A549 (cell line): Measurements from ENCODE around the gene PBX1. TPM values are rescaled to one million over a fixed set of nuclear protein-coding genes. Genes with fewer than 3 reads are reported as not detected.
A peak's percentile ranks its signal among the peaks of the same experiment; 100 is the strongest.

Experiments used
- ATAC-seq, 2 experiments: fragments of 200-7000 bp in 1 of 2; fragments of >200 bp in 1 of 2; cut with Nextera tagmentation in 1 of 2; cut with Tn5 transposase in 1 of 2; 3 replicates each; pipeline versions ENCODE4 v1.8.0 to v1.9.1; 2018 to 2020; ENCODE audit warnings: mild to moderate bottlenecking in 1 of 2, moderate library complexity in 1 of 2
- CTCF ChIA-PET: fragments of 300-600 bp; sonication (Branson Sonifier 250); formaldehyde crosslinking; extraction: SDS; loops from one replicate; lab custom pipeline; 2021; ENCODE audit warnings: antibody characterized with exemption, inconsistent platforms; lab: Yijun Ruan, JAX
- POLR2A ChIA-PET: fragments of 350-600 bp; formaldehyde crosslinking; extraction: SDS; loops from one replicate; lab custom pipeline; 2021; ENCODE audit warnings: antibody characterized with exemption, inconsistent platforms; lab: Yijun Ruan, JAX
- DNase-seq, 2 experiments: peaks; one replicate each; pipeline versions ENCODE4 v3.0.0 to v3.0.0-alpha.2; 2011 to 2016; ENCODE audit warnings: low read depth in 1 of 2, low spot score in 1 of 2
- FAIRE-seq: peaks from 2 replicates; lab custom pipeline; 2011; peaks lifted over from hg19 to GRCh38; lab: Jason Lieb, UNC
- H3K27ac ChIP-seq, 2 experiments: fragments of >200 bp; sonication (Bioruptor Twin); formaldehyde crosslinking; 3 replicates each; pipeline ENCODE4 v1.5.1; 2016 to 2017
- H3K4me1 ChIP-seq: fragments of >200 bp; sonication (Bioruptor Twin); formaldehyde crosslinking; 3 replicates; pipeline ENCODE4 v1.6.1; 2016
- H3K4me2 ChIP-seq: fragments of >200 bp; sonication (Bioruptor Twin); formaldehyde crosslinking; 3 replicates; pipeline ENCODE4 v1.6.1; 2016
- H3K4me3 ChIP-seq: fragments of >200 bp; sonication (Bioruptor Twin); formaldehyde crosslinking; 3 replicates; pipeline ENCODE4 v1.5.1; 2016
- H3K9me3 ChIP-seq: fragments of >200 bp; sonication (Bioruptor Twin); formaldehyde crosslinking; 3 replicates; pipeline ENCODE4 v1.6.1; 2016
- CEBPB ChIP-seq, 2 experiments: fragments of >200 bp in 1 of 2; sonication (Bioruptor Twin) in 1 of 2; formaldehyde crosslinking in 1 of 2; IDR thresholded peaks; 2 replicates each; pipeline ENCODE4 v1.6.1; 2012 to 2016
- CHD2 ChIP-seq: fragments of 150-350 bp; IDR thresholded peaks from 2 replicates; pipeline ENCODE4 v1.6.1; 2014; ENCODE audit warnings: low read length; ENCODE audit not compliant: partially characterized antibody
- CHD4 ChIP-seq: fragments of 200-600 bp; sonication (generic); IDR thresholded peaks from 2 replicates; pipeline ENCODE4 v1.6.1; 2016; ENCODE audit warnings: antibody characterized with exemption, mild to moderate bottlenecking, borderline replicate concordance
- CTCF ChIP-seq: fragments of >200 bp; sonication (Bioruptor Twin); formaldehyde crosslinking; IDR thresholded peaks from 3 replicates; pipeline ENCODE4 v1.5.1; 2016
- EHMT2 ChIP-seq: fragments of 200-600 bp; sonication (generic); IDR thresholded peaks from 2 replicates; pipeline ENCODE4 v1.6.1; 2016; ENCODE audit warnings: antibody characterized with exemption, low read depth, mild to moderate bottlenecking, moderate library complexity
- EP300 ChIP-seq, 2 experiments: fragments of >200 bp; sonication (Bioruptor Twin); formaldehyde crosslinking; IDR thresholded peaks; 2 replicates in 1 of 2; 3 replicates in 1 of 2; pipeline ENCODE4 v1.6.1; 2016 to 2017
- FOSB ChIP-seq: fragments of 250-450 bp; sonication (Bioruptor Pico); IDR thresholded peaks from 2 replicates; pipeline ENCODE4 v1.5.0; 2020; ENCODE audit warnings: mild to moderate bottlenecking, moderate library complexity
- FOXS1 ChIP-seq: fragments of 250-450 bp; sonication (Bioruptor Pico); IDR thresholded peaks from 2 replicates; pipeline ENCODE4 v1.5.0; 2020; ENCODE audit warnings: mild to moderate bottlenecking, moderate library complexity
- GATA3 ChIP-seq: IDR thresholded peaks from 2 replicates; pipeline ENCODE4 v1.6.1; 2012; ENCODE audit warnings: borderline replicate concordance
- HOXB5 ChIP-seq: fragments of 250-450 bp; sonication (Bioruptor Pico); IDR thresholded peaks from 2 replicates; pipeline ENCODE4 v1.5.0; 2020; ENCODE audit warnings: mild to moderate bottlenecking, moderate library complexity
- MAFK ChIP-seq: fragments of 450-650 bp; IDR thresholded peaks from 2 replicates; pipeline ENCODE4 v1.6.1; 2014; ENCODE audit not compliant: partially characterized antibody
- NPAS2 ChIP-seq: fragments of 250-450 bp; sonication (Bioruptor Pico); IDR thresholded peaks from 2 replicates; pipeline ENCODE4 v1.8.0; 2022; ENCODE audit warnings: mild to moderate bottlenecking, moderate library complexity, borderline replicate concordance
- PHF8 ChIP-seq: fragments of 200-600 bp; sonication (generic); IDR thresholded peaks from 2 replicates; pipeline ENCODE4 v1.6.1; 2016; ENCODE audit warnings: low read depth, mild to moderate bottlenecking, antibody characterized with exemption, moderate library complexity, borderline replicate concordance
- POLR2A ChIP-seq: IDR thresholded peaks from 2 replicates; pipeline ENCODE4 v1.6.1; 2012; ENCODE audit warnings: mild to moderate bottlenecking, low read length
- RAD21 ChIP-seq, 2 experiments: fragments of >200 bp in 1 of 2; sonication (Bioruptor Twin) in 1 of 2; formaldehyde crosslinking in 1 of 2; IDR thresholded peaks in 1 of 2; conservative IDR thresholded peaks in 1 of 2; 2 replicates in 1 of 2; 3 replicates in 1 of 2; pipeline ENCODE4 v1.6.1; 2012 to 2018; ENCODE audit warnings: inconsistent platforms in 1 of 2
- RARB ChIP-seq: fragments of 250-450 bp; sonication (Bioruptor Pico); IDR thresholded peaks from 2 replicates; pipeline ENCODE4 v1.8.0; 2021; ENCODE audit warnings: mild to moderate bottlenecking, moderate library complexity
- RFX5 ChIP-seq: fragments of 450-650 bp; IDR thresholded peaks from 2 replicates; pipeline ENCODE4 v1.7.1; 2014; ENCODE audit warnings: antibody characterized with exemption, mild to moderate bottlenecking, moderate library complexity
- RNF2 ChIP-seq: fragments of 200-600 bp; sonication (generic); IDR thresholded peaks from 2 replicates; pipeline ENCODE4 v1.6.1; 2016; ENCODE audit warnings: low read depth, mild to moderate bottlenecking, antibody characterized with exemption, moderate library complexity, borderline replicate concordance
- SMC3 ChIP-seq: fragments of >200 bp; sonication (Bioruptor Twin); formaldehyde crosslinking; IDR thresholded peaks from 3 replicates; pipeline ENCODE4 v1.6.1; 2018; ENCODE audit warnings: inconsistent platforms
- TFCP2L1 ChIP-seq: fragments of 250-450 bp; sonication (Bioruptor Pico); IDR thresholded peaks from 2 replicates; pipeline ENCODE4 v1.5.0; 2021; ENCODE audit warnings: mild to moderate bottlenecking
- WGBS: methylation state at CpG from one replicate; pipeline ENCODE4 v1.1.6; 2017; ENCODE audit errors: missing lambda C conversion rate; 5-methylcytosine and 5-hydroxymethylcytosine counted together
- polyA plus RNA-seq, 4 experiments: library from polyadenylated mRNA; depleted of rRNA in 3 of 4; stranded (reverse); fragments of >200 nt; fragmentation: RNase III in 1 of 4; extraction: RNeasy Plus Mini Kit Qiagen cat#74134 plus additional on column Dnase treatment in 1 of 4; gene quantifications; 2 replicates in 3 of 4; 3 replicates in 1 of 4; pipeline ENCODE4 v1.2.3, GENCODE V29; 2011 to 2017
- TF ChIP-seq, protein P1 (sequence below): IDR thresholded peaks from 2 replicates; pipeline ENCODE4 v1.6.1; 2012

Gene PBX1
- polyA plus RNA-seq, 2 of the 4 experiments (the other 2 are of a cell fraction): 47.8 to 61.5 TPM

- Histone ChIP-seq H3K27ac (peak overlapping the region; percentile 43 to 67; a peak in 5 of 6 replicates), H3K4me2 (peak overlapping the region; percentile 33; the same call in 2 of the 3 replicates), H3K4me1 (peaks cover 48% of the 10 kb centered on the region), H3K9me3 (no peaks in the 10 kb centered on the region), H3K4me3 (no peak overlapping the region)
- DNase-seq (no peak), FAIRE-seq (no peak), ATAC-seq (no peak)
- CTCF ChIA-PET: interaction anchor here (1.0 to 1.2 kb wide), 2 partner anchors 44 to 158 kb away, joined by 3 to 4 read pairs; no protein-coding TSS in a partner anchor
- POLR2A ChIA-PET: no interaction called here
- 73% methylated on average over 8 of the region's 8 CpGs for WGBS
- no peak for TF ChIP-seq CHD2
- TF ChIP-seq TFCP2L1 (CRISPR knock-in tag): no peak
- TF ChIP-seq CHD4: no peak
- TF ChIP-seq POLR2A: no peak
Measured at GRCh38 chr1:164629971-164630370, 71.0 kb downstream of the PBX1 start.

GRCh38 chr1:164630626-164631396, 71.8 kb downstream of the PBX1 start:
- Histone ChIP-seq H3K4me1 (peaks cover 56% of the 10 kb centered on the region), H3K27ac (peak overlapping the region; percentile 43 to 67; a peak in 5 of 6 replicates), H3K4me3 (no peak overlapping the region), H3K9me3 (no peaks in the 10 kb centered on the region), H3K4me2 (peak overlapping the region; percentile 33)
- ChIA-PET POLR2A (no interaction called here), CTCF (interaction anchor here (0.6 to 1.2 kb wide), 4 partner anchors 44 to 157 kb away, joined by 3 to 4 read pairs (median 4); partner anchors contain the start of gene PBX1)
- DNase-seq (peak in 1 of 2 experiments; percentile 40), FAIRE-seq (peak; percentile 61), ATAC-seq (peak in 1 of 2 experiments; percentile 48; a peak in 3 of 6 replicates)
- WGBS: 20% methylated on average over 3 of the region's 3 CpGs
- no peak for TF ChIP-seq CTCF
- no peak for TF ChIP-seq FOSB
- TF ChIP-seq POLR2A: no peak
- TF ChIP-seq MAFK: peak; percentile 37
- TF ChIP-seq, protein P1, sequence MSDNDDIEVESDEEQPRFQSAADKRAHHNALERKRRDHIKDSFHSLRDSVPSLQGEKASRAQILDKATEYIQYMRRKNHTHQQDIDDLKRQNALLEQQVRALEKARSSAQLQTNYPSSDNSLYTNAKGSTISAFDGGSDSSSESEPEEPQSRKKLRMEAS: 0 out of 2 replicates have a peak, but pooled peaks have one; percentile 11
- TF ChIP-seq SMC3: no peak
- no peak for TF ChIP-seq HOXB5 (CRISPR knock-in tag)
- TF ChIP-seq RNF2: no peak
- no peak for TF ChIP-seq PHF8
- TF ChIP-seq CEBPB (IDR thresholded peaks at IDR 0.05): peak; percentile 37 to 79; a peak in 3 of 4 replicates
- TF ChIP-seq EP300 (IDR thresholded peaks at IDR 0.05): peak in 1 of 2 experiments; percentile 49; a peak in 1 of 5 replicates

DNA sequence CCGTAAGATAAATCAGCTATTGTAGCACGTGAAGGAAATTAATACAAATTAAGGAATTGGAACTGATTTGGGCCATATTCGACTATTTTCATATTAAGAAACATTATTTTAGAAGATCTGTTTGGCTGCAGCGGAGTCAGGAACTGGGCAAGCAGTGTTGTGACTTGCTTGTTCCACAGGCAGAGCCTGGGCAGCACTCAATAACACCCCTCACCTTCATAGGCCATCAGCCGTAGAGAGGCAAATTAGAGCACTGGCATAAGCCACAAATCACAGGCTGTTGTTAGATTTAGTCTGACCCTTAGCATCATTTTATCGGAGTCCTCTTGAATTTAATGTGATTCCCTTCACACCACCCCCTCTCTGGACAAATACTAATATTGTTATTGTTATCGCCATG, 72.8 kb downstream of the PBX1 start:
- Histone ChIP-seq H3K27ac (peak overlapping the region; percentile 43 to 66; a peak in 4 of 6 replicates), H3K9me3 (no peaks in the 10 kb centered on the region), H3K4me2 (peak overlapping the region; percentile 33; the same call in 1 of the 3 replicates), H3K4me1 (peaks cover 65% of the 10 kb centered on the region), H3K4me3 (no peak overlapping the region)
- DNase-seq (no peak), FAIRE-seq (no peak), ATAC-seq (no peak)
- TF ChIP-seq EP300 (IDR thresholded peaks at IDR 0.05): no peak
- no peak for TF ChIP-seq RARB (CRISPR knock-in tag)
- no peak for TF ChIP-seq RFX5
- no peak for TF ChIP-seq EHMT2
- no peak for TF ChIP-seq RAD21 (conservative IDR thresholded peaks at IDR 0.05 in 1 of 2, IDR thresholded peaks at IDR 0.05 in 1 of 2)
- no peak for TF ChIP-seq NPAS2 (CRISPR knock-in tag)
- TF ChIP-seq FOXS1 (CRISPR knock-in tag): no peak
- TF ChIP-seq GATA3: no peak
- no peak for TF ChIP-seq POLR2A
- ChIA-PET CTCF (interaction anchor here (1.1 kb wide), 1 partner anchor 105 kb away, joined by 3 read pairs; no protein-coding TSS in a partner anchor), POLR2A (no interaction called here)
- whole genome bisulfite sequencing: 78% methylated on average over 7 of the region's 7 CpGs
